Tibial nerve (tissue), 4 donors: ENCODE data around the gene RPAP3. TPM values are rescaled to one million over a fixed set of nuclear protein-coding genes. Genes with fewer than 3 reads are reported as not detected.

ENCODE experiments used
- DNase-seq, 2 donors: peaks; one replicate each; pipeline ENCODE4 v3.0.0-alpha.2; 2019; ENCODE audit warnings: low spot score in 2 of 2
- H3K27ac ChIP-seq, 4 donors: fragments of 200-600 bp; sonication (generic) in 3 of 4; one replicate each; pipeline ENCODE4 v1.5.1; 2017 to 2019; ENCODE audit warnings: mild to moderate bottlenecking in 1 of 4
- H3K27me3 ChIP-seq, 2 donors: fragments of 200-600 bp; sonication (generic) in 1 of 2; one replicate each; pipeline versions ENCODE4 v1.5.1 to v1.6.0; 2017 to 2019
- H3K36me3 ChIP-seq, 3 donors: fragments of 200-600 bp; sonication (generic); one replicate each; pipeline ENCODE4 v1.5.1; 2018 to 2019
- H3K4me1 ChIP-seq, 4 donors: fragments of 200-600 bp; sonication (generic) in 3 of 4; one replicate each; pipeline ENCODE4 v1.5.1; 2017 to 2019
- H3K4me3 ChIP-seq, 4 donors: fragments of 200-600 bp; sonication (generic) in 3 of 4; one replicate each; pipeline ENCODE4 v1.5.1; 2017 to 2019; ENCODE audit warnings: mild to moderate bottlenecking in 1 of 4, moderate library complexity in 1 of 4
- H3K9me3 ChIP-seq, 4 donors: fragments of 200-600 bp; sonication (generic) in 3 of 4; one replicate each; pipeline ENCODE4 v1.5.1; 2017 to 2019
- EP300 ChIP-seq, 2 donors: sonication (generic); formaldehyde crosslinking; IDR thresholded peaks; one replicate each; pipeline ENCODE4 v1.6.1; 2017; ENCODE audit warnings: antibody characterized with exemption in 2 of 2, mild to moderate bottlenecking in 1 of 2
- POLR2A ChIP-seq, 2 donors: fragments of 450-650 bp; IDR thresholded peaks; one replicate each; pipeline ENCODE4 v1.6.1; 2017; ENCODE audit warnings: antibody characterized with exemption in 2 of 2, mild to moderate bottlenecking in 2 of 2, moderate library complexity in 2 of 2
- WGBS, 2 donors: methylation state at CpG; one replicate each; pipeline ENCODE4 v1.1.5; 2018; 5-methylcytosine and 5-hydroxymethylcytosine counted together
- total RNA-seq, 4 donors: library from RNA; depleted of rRNA; stranded (reverse); fragments of >200 nt; gene quantifications; one replicate each; pipeline ENCODE4 v1.1.0, GENCODE V29; 2016
- TF ChIP-seq, protein P1 (sequence below), 5 experiments: fragments of 200-600 bp in 3 of 5; fragments of 450-650 bp in 2 of 5; sonication (generic) in 3 of 5; IDR thresholded peaks; one replicate each; pipeline ENCODE4 v1.5.1; 2016 to 2019; ENCODE audit warnings: antibody characterized with exemption in 5 of 5, mild to moderate bottlenecking in 3 of 5, moderate library complexity in 2 of 5

The RPAP3 gene
- total RNA-seq, 4 donors from 2014 or later: 8.8 to 19.2 (median 15.5) TPM

DNA sequence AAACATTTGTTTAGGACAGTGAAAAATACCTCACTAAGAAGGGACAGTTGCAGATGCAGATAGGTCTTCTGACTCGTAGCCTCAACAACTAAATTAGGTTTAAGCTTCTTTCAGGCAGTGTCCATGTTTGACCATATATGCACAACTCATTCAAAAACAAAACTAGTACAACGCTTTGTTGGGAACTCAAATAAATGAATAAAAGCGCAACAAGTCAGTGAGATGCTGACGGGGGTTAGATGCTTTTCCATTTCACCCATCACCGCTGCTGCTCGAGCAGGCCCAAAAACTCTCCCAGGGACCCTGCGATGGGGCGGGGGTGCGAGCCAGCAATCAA lies 633 bp downstream of the RPAP3 start:
- DNase-seq: no peak
- TF ChIP-seq EP300 (IDR thresholded peaks at IDR 0.05): no peak
- Histone ChIP-seq H3K27ac (peak overlapping the region; percentile 84 to 95 (median 91)), H3K27me3 (no peaks in the 10 kb centered on the region), H3K4me1 (peaks cover 0 to 37% (median 8%) of the 10 kb centered on the region in 4 donors), H3K36me3 (peaks cover 0 to 9% (median 0%) of the 10 kb centered on the region in 3 donors), H3K4me3 (peak overlapping the region; percentile 94 to 100 (median 98)), H3K9me3 (no peaks in the 10 kb centered on the region)
- 0 to 3% methylated on average over 9 of the region's 9 CpGs for WGBS, 2 donors

DNA sequence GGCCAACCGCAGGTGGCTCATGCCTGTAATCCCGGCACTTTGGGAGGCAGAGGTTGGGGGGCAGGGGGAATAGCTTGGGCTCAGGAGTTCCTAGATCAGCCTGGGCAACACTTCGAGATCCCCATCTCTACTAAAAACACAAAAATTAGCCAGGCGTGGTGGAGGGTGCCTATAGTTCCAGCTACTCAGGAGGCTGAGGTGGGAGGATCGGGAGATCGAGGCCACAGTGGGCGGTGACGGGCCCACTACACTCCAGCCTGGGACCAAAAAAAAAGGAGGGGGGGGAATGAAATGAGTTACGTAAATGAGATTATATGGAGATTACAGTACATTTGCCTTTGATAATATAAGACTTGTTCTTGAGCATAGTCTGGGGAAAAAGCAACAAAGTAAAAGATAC lies 1.1 kb downstream of the RPAP3 start:
- H3K27ac ChIP-seq: peak overlapping the region in 1 of 4 donors; percentile 95
- TF ChIP-seq, protein P1, sequence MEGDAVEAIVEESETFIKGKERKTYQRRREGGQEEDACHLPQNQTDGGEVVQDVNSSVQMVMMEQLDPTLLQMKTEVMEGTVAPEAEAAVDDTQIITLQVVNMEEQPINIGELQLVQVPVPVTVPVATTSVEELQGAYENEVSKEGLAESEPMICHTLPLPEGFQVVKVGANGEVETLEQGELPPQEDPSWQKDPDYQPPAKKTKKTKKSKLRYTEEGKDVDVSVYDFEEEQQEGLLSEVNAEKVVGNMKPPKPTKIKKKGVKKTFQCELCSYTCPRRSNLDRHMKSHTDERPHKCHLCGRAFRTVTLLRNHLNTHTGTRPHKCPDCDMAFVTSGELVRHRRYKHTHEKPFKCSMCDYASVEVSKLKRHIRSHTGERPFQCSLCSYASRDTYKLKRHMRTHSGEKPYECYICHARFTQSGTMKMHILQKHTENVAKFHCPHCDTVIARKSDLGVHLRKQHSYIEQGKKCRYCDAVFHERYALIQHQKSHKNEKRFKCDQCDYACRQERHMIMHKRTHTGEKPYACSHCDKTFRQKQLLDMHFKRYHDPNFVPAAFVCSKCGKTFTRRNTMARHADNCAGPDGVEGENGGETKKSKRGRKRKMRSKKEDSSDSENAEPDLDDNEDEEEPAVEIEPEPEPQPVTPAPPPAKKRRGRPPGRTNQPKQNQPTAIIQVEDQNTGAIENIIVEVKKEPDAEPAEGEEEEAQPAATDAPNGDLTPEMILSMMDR (IDR thresholded peaks at IDR 0.05): no peak
- TF ChIP-seq EP300 (IDR thresholded peaks at IDR 0.05) (no peak), POLR2A (IDR thresholded peaks at IDR 0.05) (no peak)
- H3K27me3 ChIP-seq: no peaks in the 10 kb centered on the region
- H3K4me3 ChIP-seq: peak overlapping the region in 2 of 4 donors; percentile 99 to 100
- peaks cover 0 to 37% (median 8%) of the 10 kb centered on the region in 4 donors for H3K4me1 ChIP-seq
- WGBS, 2 donors: 86 to 91% methylated on average over 9 of the region's 9 CpGs
- no peak for DNase-seq
- H3K36me3 ChIP-seq: peaks cover 0 to 10% (median 0%) of the 10 kb centered on the region in 3 donors
- H3K9me3 ChIP-seq: no peaks in the 10 kb centered on the region

- H3K4me3 ChIP-seq: no peak overlapping the region
- DNase-seq: no peak
- TF ChIP-seq, protein P1 (IDR thresholded peaks at IDR 0.05): no peak
- TF ChIP-seq POLR2A (IDR thresholded peaks at IDR 0.05) (no peak), EP300 (IDR thresholded peaks at IDR 0.05) (no peak)
- H3K36me3 ChIP-seq: peaks cover 0 to 40% (median 0%) of the 10 kb centered on the region in 3 donors
- no peaks in the 10 kb centered on the region for H3K27me3 ChIP-seq
- no peak overlapping the region for H3K27ac ChIP-seq
- no peaks in the 10 kb centered on the region for H3K9me3 ChIP-seq
- 85 to 95% methylated on average over 2 of the region's 2 CpGs for WGBS, 2 donors
- peaks cover 0 to 21% (median 4%) of the 10 kb centered on the region in 4 donors for H3K4me1 ChIP-seq
Measured at GRCh38 chr12:47700263-47700662, 5.6 kb downstream of the RPAP3 start.

DNA sequence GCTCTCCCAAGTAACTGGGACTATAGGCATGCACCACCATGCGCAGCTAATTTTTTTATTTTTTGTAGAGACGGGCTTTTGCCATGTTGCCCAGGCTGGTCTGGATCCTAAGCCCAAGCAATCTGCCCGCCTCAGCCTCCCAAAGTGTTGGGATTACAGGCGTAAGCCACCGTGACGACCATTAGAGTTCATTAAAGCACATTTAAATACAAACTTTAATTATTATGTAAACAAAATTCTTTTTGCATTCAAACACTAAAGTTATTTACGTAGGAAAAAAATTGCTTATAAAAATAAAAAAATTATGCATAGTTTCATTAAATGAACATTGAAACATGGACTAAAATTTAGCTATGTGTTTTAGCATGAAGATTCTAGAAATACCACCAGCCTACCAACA lies 7.2 kb downstream of the RPAP3 start:
- Histone ChIP-seq H3K36me3 (peaks cover 0 to 50% (median 0%) of the 10 kb centered on the region in 3 donors), H3K27me3 (no peaks in the 10 kb centered on the region), H3K9me3 (no peaks in the 10 kb centered on the region), H3K27ac (no peak overlapping the region), H3K4me3 (no peak overlapping the region), H3K4me1 (peaks cover 0 to 5% (median 0%) of the 10 kb centered on the region in 4 donors)
- 92 to 93% methylated on average over 7 of the region's 7 CpGs for WGBS, 2 donors
- TF ChIP-seq POLR2A (IDR thresholded peaks at IDR 0.05) (no peak), EP300 (IDR thresholded peaks at IDR 0.05) (no peak)
- TF ChIP-seq, protein P1 (IDR thresholded peaks at IDR 0.05): no peak
- DNase-seq: no peak

DNA sequence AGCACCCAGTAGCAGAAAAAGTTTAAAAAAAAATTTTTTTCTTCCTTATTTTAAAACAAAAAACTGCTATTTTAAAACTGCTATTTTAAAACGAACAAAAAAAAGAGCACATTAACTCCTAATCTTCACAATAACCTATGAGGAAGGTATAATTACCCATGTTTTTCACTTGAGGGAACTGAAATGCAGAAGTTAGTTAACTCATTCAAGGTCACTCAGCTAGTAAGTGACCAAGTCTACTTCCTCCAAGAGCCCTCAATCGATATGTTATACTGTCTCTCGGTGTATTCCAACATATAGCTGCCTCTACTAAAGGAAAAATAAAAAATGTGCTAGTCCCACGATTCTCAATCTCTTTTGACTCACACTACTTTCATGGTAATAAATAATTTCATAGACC lies 7.8 kb downstream of the RPAP3 start:
- Histone ChIP-seq H3K4me3 (no peak overlapping the region), H3K27me3 (no peaks in the 10 kb centered on the region), H3K36me3 (peaks cover 0 to 56% (median 0%) of the 10 kb centered on the region in 3 donors), H3K27ac (no peak overlapping the region), H3K9me3 (no peaks in the 10 kb centered on the region), H3K4me1 (no peaks in the 10 kb centered on the region)
- 72 to 86% methylated on average over 4 of the region's 4 CpGs for WGBS, 2 donors
- no peak for DNase-seq
- TF ChIP-seq POLR2A (IDR thresholded peaks at IDR 0.05) (no peak), EP300 (IDR thresholded peaks at IDR 0.05) (no peak)
- TF ChIP-seq, protein P1 (IDR thresholded peaks at IDR 0.05): no peak

- DNase-seq: no peak
- TF ChIP-seq EP300 (IDR thresholded peaks at IDR 0.05) (no peak), POLR2A (IDR thresholded peaks at IDR 0.05) (no peak)
- TF ChIP-seq, protein P1 (IDR thresholded peaks at IDR 0.05): no peak
- H3K9me3 ChIP-seq: no peaks in the 10 kb centered on the region
- H3K27me3 ChIP-seq: no peaks in the 10 kb centered on the region
- no peak overlapping the region for H3K27ac ChIP-seq
- H3K4me1 ChIP-seq: no peaks in the 10 kb centered on the region
- H3K36me3 ChIP-seq: peaks cover 0 to 49% (median 0%) of the 10 kb centered on the region in 3 donors
- 92 to 97% methylated on average over 2 of the region's 2 CpGs for whole genome bisulfite sequencing, 2 donors
- H3K4me3 ChIP-seq: no peak overlapping the region
Measured at GRCh38 chr12:47689215-47689614, 16.6 kb downstream of the RPAP3 start.
